ENCODE data around the gene ATAD3B.
A peak's percentile ranks its signal among the peaks of the same experiment; 100 is the strongest.
"Not testable (repeated sequence)": the region's sequence is repeated elsewhere in the genome, so short reads cannot be mapped to it uniquely, and the experiment has no call there.

Gene ATAD3B

GRCh38 chr1:1479547-1480487 lies 8.3 kb downstream of the ATAD3B start:
- no peak for DNase-seq (ENCODE audit: low spot score)

GRCh38 chr1:1480488-1480867 lies 8.9 kb downstream of the ATAD3B start:
- DNase-seq (ENCODE audit: low spot score): not testable (repeated sequence)

- not testable (repeated sequence) for DNase-seq (ENCODE audit: low spot score)
These were observed 10.2 kb downstream of the ATAD3B start for GRCh38 chr1:1481811-1482210.

DNA sequence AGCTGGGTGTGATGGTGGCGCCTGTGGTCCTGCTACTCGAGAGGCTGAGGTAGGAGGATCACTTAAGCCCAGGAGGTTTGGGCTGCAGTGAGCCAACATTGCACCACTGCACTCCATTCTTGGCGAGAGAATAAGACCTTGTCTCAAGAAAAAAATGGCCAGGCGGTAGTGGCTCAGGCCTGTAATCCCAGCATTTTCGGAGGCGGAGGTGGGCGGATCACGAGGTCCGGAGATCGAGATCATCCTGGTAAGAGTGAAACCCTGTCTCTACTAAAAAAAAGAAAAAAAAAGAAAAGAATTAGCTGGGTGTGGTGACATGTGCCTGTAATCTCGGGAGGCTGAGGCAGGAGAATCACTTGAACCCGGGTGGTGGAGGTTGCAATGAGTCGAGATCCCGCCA lies 11.3 kb downstream of the ATAD3B start:
- no peak for DNase-seq (ENCODE audit: low spot score)

- no peak for DNase-seq (ENCODE audit: low spot score)
These were observed 12.1 kb downstream of the ATAD3B start for GRCh38 chr1:1483714-1484113.

DNA sequence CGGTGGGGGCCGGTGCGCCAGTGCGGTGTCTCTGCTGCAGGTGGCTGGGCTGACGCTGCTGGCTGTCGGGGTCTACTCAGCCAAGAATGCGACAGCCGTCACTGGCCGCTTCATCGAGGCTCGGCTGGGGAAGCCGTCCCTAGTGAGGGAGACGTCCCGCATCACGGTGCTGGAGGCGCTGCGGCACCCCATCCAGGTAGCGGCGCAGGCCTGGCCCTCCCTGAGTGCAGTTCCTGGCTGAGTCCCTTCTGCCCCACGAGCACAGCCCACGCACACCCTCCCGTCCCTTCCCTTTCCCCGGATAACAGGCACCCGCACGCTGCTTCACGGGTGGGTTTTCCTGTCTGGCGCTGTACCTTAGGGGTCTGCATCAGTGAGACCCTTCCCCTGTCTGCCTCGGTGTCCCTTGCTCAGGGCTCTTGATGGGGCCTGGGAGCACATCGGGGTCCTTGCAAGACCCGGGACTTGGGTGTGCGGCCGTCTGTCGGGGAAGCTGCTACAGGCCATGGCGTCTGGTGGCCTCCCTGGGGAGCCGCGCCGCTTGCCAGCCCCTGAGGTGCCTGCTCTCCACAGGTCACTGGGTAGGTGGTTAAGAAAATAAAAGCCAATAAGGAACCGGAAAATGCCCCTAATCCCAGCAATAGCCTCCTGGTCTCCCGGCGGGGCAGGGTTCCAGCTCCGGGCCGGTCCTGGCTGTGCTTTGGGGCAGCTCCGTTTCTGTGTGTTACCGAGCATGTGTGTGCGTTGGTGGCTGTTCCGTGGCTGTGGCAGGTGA lies 13.6 kb downstream of the ATAD3B start:
- not testable (repeated sequence) for DNase-seq (ENCODE audit: low spot score)

- not testable (repeated sequence) for DNase-seq (ENCODE audit: low spot score)
These were observed 14.3 kb downstream of the ATAD3B start for GRCh38 chr1:1485755-1486317.

GRCh38 chr1:1487701-1488100 lies 16.1 kb downstream of the ATAD3B start:
- DNase-seq (ENCODE audit: low spot score): no peak

DNA sequence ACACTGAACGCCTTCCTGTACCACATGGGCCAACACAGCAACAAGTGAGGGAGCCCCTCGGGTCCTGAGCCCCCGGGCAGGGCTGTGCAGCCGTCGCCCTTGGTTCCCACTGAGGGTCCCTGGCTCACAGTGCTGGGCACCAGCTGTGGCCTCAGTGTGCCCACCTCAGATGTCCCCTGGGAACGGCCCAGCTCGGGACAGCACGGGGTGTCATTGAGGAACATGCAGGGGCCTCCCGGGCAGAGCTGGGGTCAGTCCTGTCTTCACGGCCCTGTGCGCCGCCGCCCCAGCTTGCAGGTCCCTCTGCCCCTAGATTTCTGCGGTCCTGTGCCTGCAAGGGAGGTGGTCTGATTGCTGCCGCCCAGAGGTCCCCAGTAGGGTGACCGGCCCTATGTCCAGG lies 17.7 kb downstream of the ATAD3B start:
- no peak for DNase-seq (ENCODE audit: low spot score)

- DNase-seq (ENCODE audit: low spot score): no peak
These were observed 18.3 kb downstream of the ATAD3B start for GRCh38 chr1:1489861-1490260.

DNA sequence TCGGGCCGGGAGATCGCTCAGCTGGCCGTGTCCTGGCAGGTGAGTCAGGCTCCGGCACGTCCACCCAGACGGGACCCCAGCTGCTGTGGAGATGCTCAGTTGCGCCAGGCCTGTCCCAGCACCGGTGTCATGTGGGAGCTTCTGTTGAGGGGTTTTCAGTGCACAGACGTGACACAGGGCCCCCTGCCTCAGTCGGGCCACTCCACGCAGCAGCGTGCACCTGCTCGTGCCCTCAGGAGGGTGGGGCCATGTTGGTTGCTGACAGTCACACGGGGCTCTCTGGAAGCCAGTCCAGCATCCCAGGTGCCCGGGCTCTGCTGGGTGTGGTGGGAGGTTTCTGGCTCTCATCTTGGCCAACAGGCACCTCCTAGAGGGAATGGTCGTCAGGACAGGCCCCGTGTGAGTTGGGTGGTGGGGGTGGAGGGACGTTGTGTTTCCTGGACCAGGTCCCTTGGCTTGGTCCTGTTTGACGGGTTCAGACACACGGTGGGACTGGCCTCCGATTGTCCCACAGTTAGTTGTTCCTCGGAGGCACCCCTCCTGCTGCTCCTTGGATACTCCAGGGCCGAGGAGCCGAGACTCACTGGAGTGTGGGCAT lies 19.2 kb downstream of the ATAD3B start:
- DNase-seq (ENCODE audit: low spot score): no peak

DNA sequence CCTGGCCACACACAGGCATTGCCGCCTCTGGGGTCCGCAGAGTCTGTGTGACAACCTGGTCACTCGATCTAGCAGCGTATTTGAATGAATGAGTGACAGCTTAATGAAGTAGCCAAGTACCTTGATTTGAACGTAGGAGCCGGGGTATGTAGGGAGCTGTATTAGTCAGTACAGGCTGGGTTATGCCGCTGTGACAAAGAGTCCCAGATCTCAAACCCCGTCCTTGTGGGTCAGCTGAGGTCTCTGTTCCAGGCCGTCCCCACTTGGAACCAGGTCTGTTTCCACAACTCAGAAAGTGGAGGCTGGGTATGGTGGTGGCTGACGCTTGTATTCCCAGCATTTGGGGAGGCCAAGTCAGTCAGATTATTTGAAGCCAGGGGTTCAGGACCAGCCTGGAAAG lies 20.0 kb downstream of the ATAD3B start:
- no peak for DNase-seq (ENCODE audit: low spot score)

- not testable (repeated sequence) for DNase-seq (ENCODE audit: low spot score)
These were observed 22.7 kb downstream of the ATAD3B start for GRCh38 chr1:1494311-1494710.

- DNase-seq (ENCODE audit: low spot score): not testable (repeated sequence)
These were observed 24.0 kb downstream of the ATAD3B start for GRCh38 chr1:1495461-1495975.

DNA sequence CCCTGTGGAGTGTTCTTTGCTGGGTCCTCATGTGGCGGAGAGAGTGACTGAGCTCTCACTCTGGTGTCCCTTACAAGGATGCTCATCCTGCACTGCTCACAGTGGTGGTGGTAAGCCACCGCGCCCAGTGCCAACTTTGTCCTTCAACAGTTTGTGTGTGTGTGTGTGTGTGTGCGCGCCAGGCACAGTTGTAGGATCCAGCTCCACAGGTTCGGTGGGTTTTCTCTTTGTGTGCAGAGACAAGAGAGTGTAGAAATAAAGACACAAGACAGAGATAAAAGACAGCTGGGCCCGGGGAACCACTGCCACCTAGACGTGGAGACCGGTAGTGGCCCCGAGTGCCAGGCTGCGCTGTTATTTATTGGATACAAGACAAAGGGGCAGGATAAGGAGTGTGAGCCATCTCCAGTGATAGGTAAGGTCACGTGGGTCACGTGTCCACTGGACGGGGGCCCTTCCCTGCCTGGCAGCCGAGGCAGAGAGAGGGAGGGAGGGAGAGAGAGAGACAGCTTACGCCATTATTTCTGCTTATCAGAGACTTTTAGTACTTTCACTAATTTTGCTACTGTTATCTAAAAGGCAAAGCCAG lies 33.3 kb downstream of the ATAD3B start:
- peak; percentile 42 for DNase-seq (ENCODE audit: low spot score)

DNA sequence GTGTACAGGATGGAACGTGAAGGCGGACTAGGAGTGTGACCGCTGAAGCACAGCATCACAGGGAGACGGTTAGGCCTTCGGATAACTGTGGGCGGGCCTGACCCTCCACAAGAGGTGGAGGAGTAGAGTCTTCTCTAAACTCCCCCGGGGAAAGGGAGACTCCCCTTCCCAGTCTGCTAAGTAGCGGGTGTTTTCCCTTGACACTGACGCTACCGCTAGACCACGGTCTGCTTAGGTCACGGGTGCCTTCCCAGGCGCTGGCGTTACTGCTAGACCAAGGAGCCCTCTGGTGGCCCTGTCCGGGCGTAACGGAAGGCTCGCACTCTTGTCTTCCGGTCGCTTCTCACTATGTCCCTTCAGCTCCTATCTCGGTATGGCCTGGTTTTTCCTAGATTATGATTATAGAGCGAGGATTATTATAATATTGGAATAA lies 33.8 kb downstream of the ATAD3B start:
- DNase-seq (ENCODE audit: low spot score): peak; percentile 40

DNA sequence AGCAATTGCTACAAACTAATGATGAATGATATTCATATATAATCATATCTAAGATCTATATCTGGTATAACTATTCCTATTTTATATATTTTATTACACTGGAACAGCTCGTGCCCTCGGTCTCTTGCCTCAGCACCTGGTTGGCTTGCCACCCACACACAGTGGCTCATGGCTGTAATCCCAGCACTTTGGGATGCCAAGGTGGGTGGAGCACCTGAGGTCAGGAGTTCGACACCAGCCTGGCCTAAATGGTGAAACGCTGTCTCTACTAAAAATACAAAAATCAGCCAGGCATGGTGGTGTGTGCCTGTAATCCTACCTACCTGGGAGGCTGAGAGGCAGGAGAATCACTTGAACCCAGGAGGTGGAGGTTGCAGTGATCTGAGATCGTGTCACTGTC lies 34.2 kb downstream of the ATAD3B start:
- DNase-seq (ENCODE audit: low spot score): not testable (repeated sequence)

DNA sequence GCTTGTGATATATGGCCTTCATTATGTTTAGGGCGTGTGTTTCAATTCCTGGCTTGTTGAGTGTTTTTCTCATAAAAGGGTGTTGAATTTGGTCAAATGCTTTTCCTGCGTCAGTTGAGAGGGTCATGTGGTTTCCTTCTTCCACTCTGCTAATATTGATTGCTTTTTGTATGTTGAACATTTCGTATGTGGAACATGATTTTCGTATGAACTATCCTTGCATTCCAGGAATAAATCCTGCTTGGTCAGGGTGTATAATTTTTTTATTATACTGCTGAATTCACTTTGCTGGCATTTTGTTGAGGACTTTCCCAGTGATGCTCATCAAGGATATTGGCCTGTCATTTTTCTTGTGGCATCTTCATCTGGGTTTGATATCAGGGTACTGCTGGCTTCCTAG lies 35.7 kb downstream of the ATAD3B start:
- DNase-seq (ENCODE audit: low spot score): no peak

- DNase-seq (ENCODE audit: low spot score): not testable (repeated sequence)
These were observed 37.4 kb downstream of the ATAD3B start for GRCh38 chr1:1508775-1509464.

DNA sequence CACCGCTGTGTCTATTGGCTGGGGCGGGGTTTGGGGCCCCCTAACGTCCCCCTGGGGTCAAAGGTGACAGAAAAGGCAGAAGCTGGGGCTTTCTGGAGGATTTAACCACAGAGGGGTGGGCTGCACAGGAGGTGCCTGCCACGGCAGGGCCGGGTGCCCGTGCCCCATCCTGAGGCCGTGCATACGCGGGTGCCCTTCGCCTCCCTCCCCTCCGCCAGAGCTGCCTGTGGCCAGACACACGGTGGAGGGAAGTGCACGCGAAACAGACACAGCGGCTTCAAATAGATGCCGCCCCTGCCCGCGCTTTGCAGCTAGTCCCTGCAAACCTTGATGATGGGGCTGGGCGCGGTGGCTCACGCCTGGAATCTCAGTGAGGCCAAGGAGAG lies 37.9 kb downstream of the ATAD3B start:
- DNase-seq (ENCODE audit: low spot score): not testable (repeated sequence)

All from pons (tissue), 1 donor.